GM10248 (cell line): ENCODE measurements around the gene GATD1.

Experiments
- CTCF ChIA-PET: fragments of 300-600 bp; sonication (Branson Sonifier 250); formaldehyde crosslinking; extraction: SDS; loops from one replicate; lab custom pipeline; 2021; ENCODE audit warnings: antibody characterized with exemption; lab: Yijun Ruan, JAX
- POLR2A ChIA-PET: fragments of 350-650 bp; sonication (Branson Sonifier 250); formaldehyde crosslinking; extraction: SDS; loops from one replicate; lab custom pipeline; 2020; ENCODE audit warnings: antibody characterized with exemption; lab: Yijun Ruan, JAX
- DNase-seq: peaks from one replicate; pipeline ENCODE4 v3.0.0; 2012; ENCODE audit errors: extremely low spot score
- CTCF ChIP-seq: IDR thresholded peaks from 2 replicates; pipeline ENCODE4 v1.5.1; 2012; ENCODE audit warnings: mild to moderate bottlenecking, low read depth; ENCODE audit errors: extremely low read depth, missing control alignments, control extremely low read depth

GATD1 gene

GRCh38 chr11:770642-771616, 6.4 kb downstream of the GATD1 start:
- CTCF ChIA-PET: interaction anchor here (0.8 to 1.2 kb wide), 2 partner anchors 13 to 74 kb away, joined by 3 read pairs; no protein-coding TSS in a partner anchor
- no peak for DNase-seq
- no peak for TF ChIP-seq CTCF
- POLR2A ChIA-PET: no interaction called here

DNA sequence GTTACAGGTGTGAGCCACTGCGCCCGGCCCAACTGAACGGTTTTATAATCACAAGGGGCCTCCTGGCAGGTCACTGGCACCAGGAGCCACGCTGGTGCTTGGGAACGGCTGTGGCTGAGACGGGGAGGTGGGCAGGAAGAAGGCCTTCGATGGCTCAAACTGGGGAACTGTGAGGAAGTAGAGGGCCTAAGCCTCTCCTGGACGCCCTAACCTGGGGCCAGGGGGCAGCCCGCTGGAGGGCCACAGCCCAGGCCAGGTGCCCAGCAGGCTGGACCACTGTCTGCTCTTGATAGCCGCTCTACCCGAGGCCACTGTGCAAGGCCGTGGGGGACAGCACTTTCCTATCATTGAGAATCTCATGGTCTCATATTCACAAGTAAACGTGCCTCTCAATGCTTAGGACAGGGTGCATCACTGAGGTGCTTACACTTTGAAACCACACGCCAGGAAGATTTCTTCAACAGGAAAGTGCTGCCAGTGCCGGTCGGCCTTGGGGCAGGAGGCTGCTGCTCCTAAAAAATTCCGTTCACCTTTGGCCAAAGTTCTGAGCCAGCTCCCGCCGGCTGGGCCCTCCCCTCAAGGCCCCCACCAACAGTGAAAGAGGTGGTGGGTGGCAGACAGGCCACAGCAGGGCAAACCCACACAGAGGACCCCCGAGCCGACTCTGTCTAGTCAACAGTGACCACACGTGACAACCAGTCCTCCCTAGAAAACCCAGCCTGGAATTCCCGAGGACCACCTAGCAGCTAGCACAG, 7.2 kb downstream of the GATD1 start:
- CTCF ChIA-PET: no interaction called here
- DNase-seq: no peak
- POLR2A ChIA-PET: no interaction called here
- no peak for TF ChIP-seq CTCF

DNA sequence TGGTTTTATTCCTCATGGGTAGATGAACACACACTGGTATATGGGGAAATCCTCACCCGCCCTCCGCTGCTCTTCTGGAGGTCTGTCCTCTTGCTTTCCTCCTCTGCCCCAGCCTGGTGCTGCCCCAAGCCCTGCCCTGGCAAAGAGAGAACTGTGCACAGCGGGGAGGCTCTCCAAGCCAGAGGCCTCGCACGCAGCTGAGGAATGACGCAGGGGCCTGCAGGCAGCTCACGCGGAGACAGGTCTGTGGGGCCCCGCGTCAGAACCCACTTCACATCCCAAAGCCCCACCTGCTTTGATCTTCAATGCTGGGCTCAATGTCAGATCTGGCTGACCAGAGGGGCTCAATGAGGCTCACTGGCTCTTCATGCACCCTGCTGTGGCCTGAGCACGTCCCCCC, 10.0 kb downstream of the GATD1 start:
- CTCF ChIA-PET: interaction anchor here (1.6 to 2.7 kb wide), 2 partner anchors 9 to 39 kb away, joined by 4 to 7 read pairs; no protein-coding TSS in a partner anchor

GRCh38 chr11:766936-767210, 10.4 kb downstream of the GATD1 start:
- CTCF ChIA-PET: interaction anchor here (1.6 to 2.7 kb wide), 3 partner anchors 9 to 39 kb away, joined by 4 to 11 read pairs (median 7); partner anchors contain the start of gene GATD1
- no peak for TF ChIP-seq CTCF
- DNase-seq: no peak
- POLR2A ChIA-PET: no interaction called here

More for the DNA sequence above, 10.0 kb downstream of the GATD1 start:
- POLR2A ChIA-PET: no interaction called here
- TF ChIP-seq CTCF: no peak
- no peak for DNase-seq

GRCh38 chr11:766106-766935, 11.0 kb downstream of the GATD1 start:
- no peak for TF ChIP-seq CTCF
- CTCF ChIA-PET: interaction anchor here (0.7 to 2.7 kb wide), 10 partner anchors 8 to 247 kb away, joined by 3 to 11 read pairs (median 4); partner anchors contain the start of gene GATD1
- POLR2A ChIA-PET: no interaction called here
- DNase-seq: no peak

- DNase-seq: no peak
- TF ChIP-seq CTCF: no peak
- CTCF ChIA-PET: interaction anchor here (0.7 to 2.7 kb wide), 9 partner anchors 8 to 247 kb away, joined by 3 to 11 read pairs (median 3); partner anchors contain the start of gene GATD1
- POLR2A ChIA-PET: no interaction called here
Measured at GRCh38 chr11:765802-766091, 11.5 kb downstream of the GATD1 start.
